OCI-LY1 (cell line): ENCODE data around the gene FERMT1.

Experiments used
- CTCF ChIP-seq: fragments of 200-600 bp; sonication (generic), shearing (Covaris generic); IDR thresholded peaks from 2 replicates; pipeline ENCODE4 v1.5.1; 2017; ENCODE audit warnings: mild to moderate bottlenecking, antibody characterized with exemption, low read length, moderate library complexity, mixed read lengths
- EZH2 ChIP-seq: fragments of 200-600 bp; sonication (generic), shearing (Covaris generic); IDR thresholded peaks from 2 replicates; pipeline ENCODE4 v1.8.0; 2017; ENCODE audit warnings: borderline replicate concordance, mixed run types, mild to moderate bottlenecking, antibody characterized with exemption, low read length, moderate library complexity, mixed read lengths

- TF ChIP-seq EZH2 (no peak), CTCF (no peak)
Observed at GRCh38 chr20:6037082-6037481, 85.7 kb downstream of the FERMT1 start.
